ENCODE results near the gene ARSI. TPM values are rescaled to one million over a fixed set of nuclear protein-coding genes. Genes with fewer than 3 reads are reported as not detected.

ARSI gene
- total and polyA plus RNA-seq, 2 of the 13 experiments (the other 11 are each of a cell fraction or from before 2014, with no cell fraction given) = 4.2 to 33.9 TPM

GRCh38 chr5:150295172-150295634, 7.5 kb downstream of the ARSI start (continued):
- TF ChIP-seq TFAP4 (IDR thresholded peaks at IDR 0.05; ENCODE audit: borderline replicate concordance, low read depth) (peak; percentile 61; the same call in 1 of the 2 replicates), HDAC2 (CRISPR knock-in tag; IDR thresholded peaks at IDR 0.05) (0 out of 2 replicates have a peak, but pooled peaks have one; percentile 26), SRF (IDR thresholded peaks at IDR 0.05; ENCODE audit: low read depth, low read length) (no peak), NCOA2 (CRISPR knock-in tag; IDR thresholded peaks at IDR 0.05) (0 out of 2 replicates have a peak, but pooled peaks have one; percentile 11), NR2F1 (CRISPR knock-in tag; IDR thresholded peaks at IDR 0.05) (0 out of 4 replicates have a peak, but pooled peaks of 1 of the 2 experiments have one; percentile 31), POLR2G (IDR thresholded peaks at IDR 0.05; ENCODE audit: low read depth, low read length) (peak; percentile 10; the same call in 1 of the 2 replicates), NCOA1 (CRISPR knock-in tag; IDR thresholded peaks at IDR 0.05) (no peak), ZNF720 (CRISPR knock-in tag; IDR thresholded peaks at IDR 0.05) (no peak), AGO2 (optimal IDR thresholded peaks at IDR 0.05; ENCODE audit: low read depth, low read length) (peak; percentile 82), NONO (IDR thresholded peaks at IDR 0.05) (no peak), NONO (CRISPR knock-in tag; conservative IDR thresholded peaks at IDR 0.05) (no peak), CBX5 (CRISPR knock-in tag; IDR thresholded peaks at IDR 0.05; ENCODE audit: borderline replicate concordance) (0 out of 2 replicates have a peak, but pooled peaks have one; percentile 36), ZFY (CRISPR knock-in tag; IDR thresholded peaks at IDR 0.05) (0 out of 2 replicates have a peak, but pooled peaks have one; percentile 41), MAFG (CRISPR knock-in tag; IDR thresholded peaks at IDR 0.05) (0 out of 2 replicates have a peak, but pooled peaks have one; percentile 55), GATAD2A (CRISPR knock-in tag; IDR thresholded peaks at IDR 0.05) (peak; percentile 29; the same call in 1 of the 2 replicates), ZNF10 (CRISPR knock-in tag; IDR thresholded peaks at IDR 0.05; ENCODE audit: borderline replicate concordance, low read depth) (no peak), XRCC5 (optimal IDR thresholded peaks at IDR 0.05; ENCODE audit: low read length) (peak; percentile 53)
- TF ChIP-seq, protein P1, sequence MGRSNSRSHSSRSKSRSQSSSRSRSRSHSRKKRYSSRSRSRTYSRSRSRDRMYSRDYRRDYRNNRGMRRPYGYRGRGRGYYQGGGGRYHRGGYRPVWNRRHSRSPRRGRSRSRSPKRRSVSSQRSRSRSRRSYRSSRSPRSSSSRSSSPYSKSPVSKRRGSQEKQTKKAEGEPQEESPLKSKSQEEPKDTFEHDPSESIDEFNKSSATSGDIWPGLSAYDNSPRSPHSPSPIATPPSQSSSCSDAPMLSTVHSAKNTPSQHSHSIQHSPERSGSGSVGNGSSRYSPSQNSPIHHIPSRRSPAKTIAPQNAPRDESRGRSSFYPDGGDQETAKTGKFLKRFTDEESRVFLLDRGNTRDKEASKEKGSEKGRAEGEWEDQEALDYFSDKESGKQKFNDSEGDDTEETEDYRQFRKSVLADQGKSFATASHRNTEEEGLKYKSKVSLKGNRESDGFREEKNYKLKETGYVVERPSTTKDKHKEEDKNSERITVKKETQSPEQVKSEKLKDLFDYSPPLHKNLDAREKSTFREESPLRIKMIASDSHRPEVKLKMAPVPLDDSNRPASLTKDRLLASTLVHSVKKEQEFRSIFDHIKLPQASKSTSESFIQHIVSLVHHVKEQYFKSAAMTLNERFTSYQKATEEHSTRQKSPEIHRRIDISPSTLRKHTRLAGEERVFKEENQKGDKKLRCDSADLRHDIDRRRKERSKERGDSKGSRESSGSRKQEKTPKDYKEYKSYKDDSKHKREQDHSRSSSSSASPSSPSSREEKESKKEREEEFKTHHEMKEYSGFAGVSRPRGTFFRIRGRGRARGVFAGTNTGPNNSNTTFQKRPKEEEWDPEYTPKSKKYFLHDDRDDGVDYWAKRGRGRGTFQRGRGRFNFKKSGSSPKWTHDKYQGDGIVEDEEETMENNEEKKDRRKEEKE (IDR thresholded peaks at IDR 0.05) = no peak
- TF ChIP-seq, protein P2, sequence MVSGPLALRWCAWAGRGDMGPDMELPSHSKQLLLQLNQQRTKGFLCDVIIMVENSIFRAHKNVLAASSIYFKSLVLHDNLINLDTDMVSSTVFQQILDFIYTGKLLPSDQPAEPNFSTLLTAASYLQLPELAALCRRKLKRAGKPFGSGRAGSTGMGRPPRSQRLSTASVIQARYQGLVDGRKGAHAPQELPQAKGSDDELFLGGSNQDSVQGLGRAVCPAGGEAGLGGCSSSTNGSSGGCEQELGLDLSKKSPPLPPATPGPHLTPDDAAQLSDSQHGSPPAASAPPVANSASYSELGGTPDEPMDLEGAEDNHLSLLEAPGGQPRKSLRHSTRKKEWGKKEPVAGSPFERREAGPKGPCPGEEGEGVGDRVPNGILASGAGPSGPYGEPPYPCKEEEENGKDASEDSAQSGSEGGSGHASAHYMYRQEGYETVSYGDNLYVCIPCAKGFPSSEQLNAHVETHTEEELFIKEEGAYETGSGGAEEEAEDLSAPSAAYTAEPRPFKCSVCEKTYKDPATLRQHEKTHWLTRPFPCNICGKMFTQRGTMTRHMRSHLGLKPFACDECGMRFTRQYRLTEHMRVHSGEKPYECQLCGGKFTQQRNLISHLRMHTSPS (CRISPR knock-in tag; IDR thresholded peaks at IDR 0.05; ENCODE audit: low read depth) = peak; percentile 56; the same call in 1 of the 2 replicates
- TF ChIP-seq, protein P3, sequence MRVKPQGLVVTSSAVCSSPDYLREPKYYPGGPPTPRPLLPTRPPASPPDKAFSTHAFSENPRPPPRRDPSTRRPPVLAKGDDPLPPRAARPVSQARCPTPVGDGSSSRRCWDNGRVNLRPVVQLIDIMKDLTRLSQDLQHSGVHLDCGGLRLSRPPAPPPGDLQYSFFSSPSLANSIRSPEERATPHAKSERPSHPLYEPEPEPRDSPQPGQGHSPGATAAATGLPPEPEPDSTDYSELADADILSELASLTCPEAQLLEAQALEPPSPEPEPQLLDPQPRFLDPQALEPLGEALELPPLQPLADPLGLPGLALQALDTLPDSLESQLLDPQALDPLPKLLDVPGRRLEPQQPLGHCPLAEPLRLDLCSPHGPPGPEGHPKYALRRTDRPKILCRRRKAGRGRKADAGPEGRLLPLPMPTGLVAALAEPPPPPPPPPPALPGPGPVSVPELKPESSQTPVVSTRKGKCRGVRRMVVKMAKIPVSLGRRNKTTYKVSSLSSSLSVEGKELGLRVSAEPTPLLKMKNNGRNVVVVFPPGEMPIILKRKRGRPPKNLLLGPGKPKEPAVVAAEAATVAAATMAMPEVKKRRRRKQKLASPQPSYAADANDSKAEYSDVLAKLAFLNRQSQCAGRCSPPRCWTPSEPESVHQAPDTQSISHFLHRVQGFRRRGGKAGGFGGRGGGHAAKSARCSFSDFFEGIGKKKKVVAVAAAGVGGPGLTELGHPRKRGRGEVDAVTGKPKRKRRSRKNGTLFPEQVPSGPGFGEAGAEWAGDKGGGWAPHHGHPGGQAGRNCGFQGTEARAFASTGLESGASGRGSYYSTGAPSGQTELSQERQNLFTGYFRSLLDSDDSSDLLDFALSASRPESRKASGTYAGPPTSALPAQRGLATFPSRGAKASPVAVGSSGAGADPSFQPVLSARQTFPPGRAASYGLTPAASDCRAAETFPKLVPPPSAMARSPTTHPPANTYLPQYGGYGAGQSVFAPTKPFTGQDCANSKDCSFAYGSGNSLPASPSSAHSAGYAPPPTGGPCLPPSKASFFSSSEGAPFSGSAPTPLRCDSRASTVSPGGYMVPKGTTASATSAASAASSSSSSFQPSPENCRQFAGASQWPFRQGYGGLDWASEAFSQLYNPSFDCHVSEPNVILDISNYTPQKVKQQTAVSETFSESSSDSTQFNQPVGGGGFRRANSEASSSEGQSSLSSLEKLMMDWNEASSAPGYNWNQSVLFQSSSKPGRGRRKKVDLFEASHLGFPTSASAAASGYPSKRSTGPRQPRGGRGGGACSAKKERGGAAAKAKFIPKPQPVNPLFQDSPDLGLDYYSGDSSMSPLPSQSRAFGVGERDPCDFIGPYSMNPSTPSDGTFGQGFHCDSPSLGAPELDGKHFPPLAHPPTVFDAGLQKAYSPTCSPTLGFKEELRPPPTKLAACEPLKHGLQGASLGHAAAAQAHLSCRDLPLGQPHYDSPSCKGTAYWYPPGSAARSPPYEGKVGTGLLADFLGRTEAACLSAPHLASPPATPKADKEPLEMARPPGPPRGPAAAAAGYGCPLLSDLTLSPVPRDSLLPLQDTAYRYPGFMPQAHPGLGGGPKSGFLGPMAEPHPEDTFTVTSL (CRISPR knock-in tag; IDR thresholded peaks at IDR 0.05; ENCODE audit: borderline replicate concordance) = no peak
